K562 (cell line): ENCODE measurements around the gene NUAK2. TPM values are rescaled to one million over a fixed set of nuclear protein-coding genes. Genes with fewer than 3 reads are reported as not detected.

Experiments used
- ATAC-seq: fragments of 200-7000 bp; cut with Tn5 transposase; 3 replicates; pipeline ENCODE4 v1.9.1; 2020; ENCODE audit warnings: moderate library complexity
- BruUV-seq: library from RNA; stranded (reverse); fragments of 400-500 nt; replicated peaks from 2 replicates; lab custom pipeline; 2021; lab: Mats Ljungman, UMichigan
- CTCF ChIA-PET: fragments of 300-600 bp; formaldehyde crosslinking; extraction: SDS; loops from one replicate; lab custom pipeline; 2021; ENCODE audit warnings: low intra/inter-chr PET ratio; lab: Yijun Ruan, JAX
- POLR2A ChIA-PET: fragments of 300-600, 350-650 bp; sonication (Branson Sonifier 250); formaldehyde crosslinking; extraction: SDS; loops from one replicate; lab custom pipeline; 2021; ENCODE audit warnings: antibody characterized with exemption, inconsistent platforms; lab: Yijun Ruan, JAX
- DNase-seq, 4 experiments: peaks; one replicate each; pipeline versions ENCODE4 v3.0.0 to v3.0.0-alpha.2; 2011 to 2018; ENCODE audit warnings: low spot score in 3 of 4, mixed read lengths in 3 of 4; ENCODE audit errors: extremely low read depth in 1 of 4
- FAIRE-seq: peaks from 2 replicates; lab custom pipeline; 2011; peaks lifted over from hg19 to GRCh38; lab: Jason Lieb, UNC
- H2AFZ ChIP-seq: 2 replicates; pipeline ENCODE4 v1.6.0; 2011; ENCODE audit warnings: low read depth, low read length, control low read depth, inconsistent platforms
- H3K27ac ChIP-seq: fragments of 200-600 bp; 3 replicates; pipeline ENCODE4 v1.8.0; 2011; ENCODE audit warnings: low read depth, mild to moderate bottlenecking, control low read depth, inconsistent platforms, low read length, moderate library complexity, mixed read lengths; ENCODE audit errors: extremely low read depth
- H3K27me3 ChIP-seq, 2 experiments: fragments of 300-600 bp in 1 of 2; 2 replicates in 1 of 2; 3 replicates in 1 of 2; pipeline versions ENCODE4 v1.6.0 to v1.8.0; 2011; ENCODE audit warnings: inconsistent platforms in 2 of 2, low read length in 2 of 2, mild to moderate bottlenecking in 1 of 2, mixed read lengths in 1 of 2, moderate library complexity in 1 of 2; ENCODE audit not compliant: control insufficient read depth in 2 of 2, insufficient read depth in 2 of 2
- H3K36me3 ChIP-seq: fragments of 300-600 bp; 3 replicates; pipeline ENCODE4 v1.8.0; 2011; ENCODE audit warnings: mild to moderate bottlenecking, low read length, inconsistent platforms; ENCODE audit not compliant: control insufficient read depth, insufficient read depth
- H3K4me1 ChIP-seq, 2 experiments: fragments of 200-600 bp in 1 of 2; replicated peaks in 1 of 2; 2 replicates in 1 of 2; 3 replicates in 1 of 2; pipeline versions ENCODE4 v1.5.1 to v1.8.0; 2011; ENCODE audit warnings: inconsistent platforms in 2 of 2, low read length in 2 of 2, mild to moderate bottlenecking in 1 of 2, mixed read lengths in 1 of 2, moderate library complexity in 1 of 2; ENCODE audit not compliant: control insufficient read depth in 2 of 2, insufficient read depth in 2 of 2
- H3K4me2 ChIP-seq: 2 replicates; pipeline ENCODE4 v1.6.1; 2011; ENCODE audit warnings: low read length, control low read depth, inconsistent platforms, mixed read lengths; ENCODE audit not compliant: insufficient read depth
- H3K4me3 ChIP-seq: fragments of 200-600 bp; sonication (generic), shearing (Covaris generic); 2 replicates; pipeline ENCODE4 v1.5.1; 2016; ENCODE audit warnings: control low read depth, inconsistent platforms
- H3K79me2 ChIP-seq: fragments of 200-600 bp; 3 replicates; pipeline ENCODE4 v1.8.0; 2011; ENCODE audit warnings: low read length, inconsistent platforms; ENCODE audit not compliant: control insufficient read depth, insufficient read depth
- H3K9ac ChIP-seq, 2 experiments: 2 replicates each; pipeline versions ENCODE4 v1.6.0 to v1.6.1; 2011; ENCODE audit warnings: low read depth in 2 of 2, low read length in 2 of 2, control low read depth in 1 of 2, inconsistent platforms in 1 of 2, mild to moderate bottlenecking in 1 of 2, mixed read lengths in 1 of 2; ENCODE audit not compliant: insufficient read depth in 1 of 2
- H3K9me1 ChIP-seq: one replicate; pipeline ENCODE4 v1.6.0; 2011; ENCODE audit warnings: inconsistent platforms, mild to moderate bottlenecking, low read length, moderate library complexity; ENCODE audit not compliant: control insufficient read depth, insufficient read depth
- H3K9me3 ChIP-seq: replicated peaks from 2 replicates; pipeline ENCODE4 v1.5.1; 2011; ENCODE audit warnings: low read depth, low read length, inconsistent platforms; ENCODE audit not compliant: control insufficient read depth, insufficient read depth
- H4K20me1 ChIP-seq: replicated peaks from 2 replicates; pipeline ENCODE4 v1.6.1; 2011; ENCODE audit warnings: low read length, inconsistent platforms, mixed read lengths; ENCODE audit not compliant: control insufficient read depth, insufficient read depth
- CEBPB ChIP-seq: fragments of 450-650 bp; IDR thresholded peaks from 2 replicates; pipeline ENCODE4 v1.6.1; 2016; ENCODE audit warnings: missing genetic modification characterization, missing compliant biosample characterization
- HEY1 ChIP-seq: fragments of 250-450 bp; sonication (Bioruptor Pico); IDR thresholded peaks from 2 replicates; pipeline ENCODE4 v1.5.0; 2020; ENCODE audit warnings: mild to moderate bottlenecking, moderate library complexity, borderline replicate concordance
- TBP ChIP-seq: optimal IDR thresholded peaks from 2 replicates; pipeline ENCODE3; 2011; ENCODE audit warnings: low read depth, low read length, improper control_type of control experiment
- ZNF518B ChIP-seq: fragments of 250-450 bp; sonication (Bioruptor Pico); IDR thresholded peaks from 2 replicates; pipeline ENCODE4 v1.5.0; 2021; ENCODE audit warnings: mild to moderate bottlenecking, moderate library complexity
- ZNF586 ChIP-seq: fragments of 450-650 bp; formaldehyde crosslinking; conservative IDR thresholded peaks from 2 replicates; pipeline ENCODE4 v1.4.0; 2020; ENCODE audit warnings: mild to moderate bottlenecking, moderate library complexity
- WGBS: fragments of 100-300 bp; shearing (Covaris generic); methylation state at CpG from one replicate; pipeline ENCODE4 v1.1.6; 2016; ENCODE audit warnings: low coverage, mixed read lengths; ENCODE audit not compliant: insufficient coverage; ENCODE audit errors: missing lambda C conversion rate; 5-methylcytosine and 5-hydroxymethylcytosine counted together
- in situ Hi-C: fragments of 300-500 bp; cut with MboI; formaldehyde crosslinking; loops from 4 replicates; pipeline ENCODE4 v1.15.0; 2018; ENCODE audit warnings: inconsistent platforms, mixed read lengths
- intact Hi-C: fragments of 100-400 bp; cut with micrococcal nuclease; formaldehyde crosslinking; loops from 2 replicates; pipeline ENCODE4 v1.14.2; 2022
- polyA plus RNA-seq, 8 experiments: library from polyadenylated mRNA; depleted of rRNA in 4 of 8; stranded (reverse) in 5 of 8; unstranded in 3 of 8; fragments of >200 nt; fragmentation: Nextera tagmentation in 2 of 8; fragmentation: Illumina TruSeq in 1 of 8; extraction: Ambion mirVana in 2 of 8; extraction: Trizol in 1 of 8; gene quantifications; 2 replicates each; pipeline versions ENCODE4 v1.2.1 to v1.2.3, GENCODE V29; 2011 to 2014; ENCODE audit warnings: inconsistent platforms in 1 of 8, missing spikeins in 1 of 8
- total RNA-seq, 7 experiments: library from RNA; depleted of rRNA in 6 of 7; stranded (reverse); fragments of >200 nt in 6 of 7; fragmentation: Illumina TruSeq in 2 of 7; extraction: Trizol in 2 of 7; gene quantifications; 2 replicates each; pipeline versions ENCODE4 v1.2.1 to v1.2.3, GENCODE V29; 2011 to 2021; ENCODE audit warnings: low replicate concordance in 1 of 7

NUAK2 gene
- total and polyA plus RNA-seq, 9 of the 15 experiments (the other 6 are each of a cell fraction or from before 2014, with no cell fraction given) = 0.04 to 0.44 (median 0.14) TPM

GRCh38 chr1:205315008-205315618 is 6.4 kb downstream of the NUAK2 start:
- in situ Hi-C loops = no loop called here
- ATAC-seq = no peak
- Histone ChIP-seq H3K27ac (no peak overlapping the region), H4K20me1 (no peaks in the 10 kb centered on the region; the same call in 1 of the 2 replicates), H3K27me3 (peaks cover 23 to 49% of the 10 kb centered on the region in 2 experiments; a peak in 4 of 5 replicates), H3K4me3 (no peak overlapping the region), H2AFZ (no peak overlapping the region)
- POLR2A ChIA-PET = interaction anchor here (0.6 to 1.3 kb wide), 3 partner anchors 10 to 44 kb away, joined by 3 to 4 read pairs (median 4); no protein-coding TSS in a partner anchor
- TF ChIP-seq ZNF518B (CRISPR knock-in tag) (no peak), HEY1 (CRISPR knock-in tag) (no peak), TBP (no peak), ZNF586 (CRISPR knock-in tag) (no peak), CEBPB (no peak)
- TF ChIP-seq, all 486 proteins: peak for 0
- H3K9me3 ChIP-seq = no peaks in the 10 kb centered on the region
- no peaks in the 10 kb centered on the region for H3K9me1 ChIP-seq
- intact Hi-C loops = no loop called here
- no peaks in the 10 kb centered on the region for H3K36me3 ChIP-seq
- peaks cover 0 to 3% of the 10 kb centered on the region in 2 experiments; a peak in 1 of 5 replicates for H3K4me1 ChIP-seq
- H3K79me2 ChIP-seq = no peaks in the 10 kb centered on the region
- no peak for FAIRE-seq
- WGBS = 1% methylated on average over 5 of the region's 5 CpGs
- BruUV-seq = no TSS peak
- CTCF ChIA-PET = no interaction called here
- no peak overlapping the region for H3K9ac ChIP-seq
- no peak overlapping the region for H3K4me2 ChIP-seq
- no peak for DNase-seq
